ENCODE results near the gene ARAP2.
A peak's percentile ranks its signal among the peaks of the same experiment; 100 is the strongest.

GRCh38 chr4:36237366-36238313, 6.7 kb downstream of the ARAP2 start:
- peak in 1 of 3 donors; percentile 33 for TF ChIP-seq POLR2AphosphoS5 (IDR thresholded peaks at IDR 0.05)
- no peak for TF ChIP-seq CTCF (IDR thresholded peaks at IDR 0.05 in 8 of 11, conservative IDR thresholded peaks at IDR 0.05 in 3 of 11)
- TF ChIP-seq POLR2A (IDR thresholded peaks at IDR 0.05): no peak

All from spleen (tissue), 7 donors.